Uterus (tissue), 4 donors: ENCODE data around the gene DUSP22. TPM values are rescaled to one million over a fixed set of nuclear protein-coding genes. Genes with fewer than 3 reads are reported as not detected.

ENCODE experiments used
- DNase-seq, 2 donors: peaks; one replicate each; pipeline ENCODE4 v3.0.0-alpha.2; 2019 to 2020
- H3K27ac ChIP-seq, 2 donors: fragments of 200-600 bp; sonication (generic); 1 replicate in 1 of 2; 2 replicates in 1 of 2; pipeline ENCODE4 v1.5.1; 2016 to 2018
- H3K27me3 ChIP-seq, 2 donors: fragments of 200-600 bp; sonication (generic); one replicate each; pipeline ENCODE4 v1.5.1; 2018 to 2019; ENCODE audit warnings: control low read depth in 1 of 2
- H3K36me3 ChIP-seq, 2 donors: fragments of 200-600 bp; sonication (generic); one replicate each; pipeline ENCODE4 v1.5.1; 2019; ENCODE audit warnings: control low read depth in 1 of 2
- H3K4me1 ChIP-seq, 2 donors: fragments of 200-600 bp; sonication (generic); one replicate each; pipeline ENCODE4 v1.5.1; 2018 to 2019; ENCODE audit warnings: control low read depth in 1 of 2
- H3K4me3 ChIP-seq, 2 donors: fragments of 200-600 bp; sonication (generic); 1 replicate in 1 of 2; 2 replicates in 1 of 2; pipeline ENCODE4 v1.5.1; 2018 to 2019; ENCODE audit warnings: mild to moderate bottlenecking in 1 of 2
- H3K9me3 ChIP-seq, 2 donors: fragments of 200-600 bp; sonication (generic); one replicate each; pipeline ENCODE4 v1.5.1; 2019; ENCODE audit warnings: control low read depth in 1 of 2
- POLR2A ChIP-seq, 2 donors: fragments of 450-650 bp; IDR thresholded peaks; one replicate each; pipeline ENCODE4 v1.6.1; 2016; ENCODE audit warnings: antibody characterized with exemption in 2 of 2, mild to moderate bottlenecking in 1 of 2, moderate library complexity in 1 of 2
- intact Hi-C: fragments of 100-400 bp; cut with DNase I; formaldehyde crosslinking; loops from one replicate; pipeline ENCODE4 v1.15.1; 2023; ENCODE audit warnings: low total_unique reads
- total RNA-seq, 4 donors: library from RNA; depleted of rRNA in 3 of 4; stranded (reverse); fragments of >200 nt in 3 of 4; gene quantifications; one replicate each; pipeline versions ENCODE4 v1.1.0 to v1.2.4, GENCODE V29; 2014 to 2023
- TF ChIP-seq, protein P1 (sequence below), 4 experiments: fragments of 200-600 bp in 2 of 4; fragments of 450-650 bp in 2 of 4; sonication (generic) in 2 of 4; IDR thresholded peaks; one replicate each; pipeline ENCODE4 v1.5.1; 2016 to 2019; ENCODE audit warnings: antibody characterized with exemption in 4 of 4, mild to moderate bottlenecking in 2 of 4, moderate library complexity in 1 of 4
- donor health status: DM: yes; HTN: yes; CAD: no.

Gene DUSP22
- total RNA-seq, 4 donors from 2014 or later, result 22.8 to 78.5 (median 46.0) TPM

GRCh38 chr6:343226-343935 is 51.1 kb downstream of the DUSP22 start:
- Histone ChIP-seq H3K27ac (no peak overlapping the region), H3K4me1 (no peaks in the 10 kb centered on the region), H3K9me3 (no peaks in the 10 kb centered on the region), H3K27me3 (no peaks in the 10 kb centered on the region), H3K36me3 (no peaks in the 10 kb centered on the region), H3K4me3 (no peak overlapping the region)
- no peak for DNase-seq
- no peak for TF ChIP-seq POLR2A (IDR thresholded peaks at IDR 0.05)
- TF ChIP-seq, protein P1, sequence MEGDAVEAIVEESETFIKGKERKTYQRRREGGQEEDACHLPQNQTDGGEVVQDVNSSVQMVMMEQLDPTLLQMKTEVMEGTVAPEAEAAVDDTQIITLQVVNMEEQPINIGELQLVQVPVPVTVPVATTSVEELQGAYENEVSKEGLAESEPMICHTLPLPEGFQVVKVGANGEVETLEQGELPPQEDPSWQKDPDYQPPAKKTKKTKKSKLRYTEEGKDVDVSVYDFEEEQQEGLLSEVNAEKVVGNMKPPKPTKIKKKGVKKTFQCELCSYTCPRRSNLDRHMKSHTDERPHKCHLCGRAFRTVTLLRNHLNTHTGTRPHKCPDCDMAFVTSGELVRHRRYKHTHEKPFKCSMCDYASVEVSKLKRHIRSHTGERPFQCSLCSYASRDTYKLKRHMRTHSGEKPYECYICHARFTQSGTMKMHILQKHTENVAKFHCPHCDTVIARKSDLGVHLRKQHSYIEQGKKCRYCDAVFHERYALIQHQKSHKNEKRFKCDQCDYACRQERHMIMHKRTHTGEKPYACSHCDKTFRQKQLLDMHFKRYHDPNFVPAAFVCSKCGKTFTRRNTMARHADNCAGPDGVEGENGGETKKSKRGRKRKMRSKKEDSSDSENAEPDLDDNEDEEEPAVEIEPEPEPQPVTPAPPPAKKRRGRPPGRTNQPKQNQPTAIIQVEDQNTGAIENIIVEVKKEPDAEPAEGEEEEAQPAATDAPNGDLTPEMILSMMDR (IDR thresholded peaks at IDR 0.05), result no peak
- intact Hi-C loops, result no loop called here

GRCh38 chr6:343960-344815 is 51.9 kb downstream of the DUSP22 start:
- intact Hi-C loops, result no loop called here

DNA sequence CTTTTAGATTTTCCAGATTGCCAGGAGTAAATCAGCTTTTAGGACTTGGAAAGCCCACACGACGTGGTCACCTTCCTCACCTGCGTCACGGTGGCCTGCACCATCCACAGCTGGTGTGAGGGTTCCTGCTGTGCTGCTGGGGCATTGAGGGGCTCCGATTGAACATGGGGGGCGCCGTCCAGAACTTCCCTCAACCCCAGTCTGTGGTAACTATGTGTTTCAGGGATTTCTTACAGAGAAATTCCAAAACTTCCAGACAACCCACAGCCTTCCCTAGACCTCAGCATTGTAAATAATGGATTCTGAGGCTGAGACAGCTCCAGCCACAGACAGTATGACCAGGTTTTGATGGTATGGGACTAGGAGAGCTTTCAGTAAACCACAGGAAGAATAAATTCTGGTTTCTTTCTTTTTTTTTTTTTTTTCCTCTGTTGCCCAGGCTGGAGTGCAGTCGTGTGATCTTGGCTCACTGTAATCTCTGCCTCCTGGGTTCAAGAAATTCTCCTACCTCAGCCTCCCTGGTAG is 52.6 kb downstream of the DUSP22 start:
- Histone ChIP-seq H3K27ac (no peak overlapping the region), H3K27me3 (no peaks in the 10 kb centered on the region), H3K4me1 (no peaks in the 10 kb centered on the region), H3K9me3 (no peaks in the 10 kb centered on the region), H3K4me3 (no peak overlapping the region), H3K36me3 (no peaks in the 10 kb centered on the region)
- intact Hi-C loops, result no loop called here
- TF ChIP-seq POLR2A (IDR thresholded peaks at IDR 0.05), result no peak
- TF ChIP-seq, protein P1 (IDR thresholded peaks at IDR 0.05), result no peak
- no peak for DNase-seq

More at GRCh38 chr6:343960-344815, 51.9 kb downstream of the DUSP22 start:
- Histone ChIP-seq H3K27ac (no peak overlapping the region), H3K4me1 (no peaks in the 10 kb centered on the region), H3K36me3 (no peaks in the 10 kb centered on the region), H3K27me3 (no peaks in the 10 kb centered on the region), H3K9me3 (no peaks in the 10 kb centered on the region), H3K4me3 (no peak overlapping the region)
- no peak for TF ChIP-seq POLR2A (IDR thresholded peaks at IDR 0.05)
- TF ChIP-seq, protein P1 (IDR thresholded peaks at IDR 0.05), result no peak
- no peak for DNase-seq

- H3K27me3 ChIP-seq, result no peaks in the 10 kb centered on the region
- H3K36me3 ChIP-seq, result no peaks in the 10 kb centered on the region
- no peak overlapping the region for H3K27ac ChIP-seq
- H3K4me1 ChIP-seq, result no peaks in the 10 kb centered on the region
- H3K4me3 ChIP-seq, result no peak overlapping the region
- TF ChIP-seq, protein P1 (IDR thresholded peaks at IDR 0.05), result no peak
- TF ChIP-seq POLR2A (IDR thresholded peaks at IDR 0.05), result no peak
- intact Hi-C loops, result no loop called here
- DNase-seq, result peak in 1 of 2 donors; percentile 60
- no peaks in the 10 kb centered on the region for H3K9me3 ChIP-seq
These were observed 53.6 kb downstream of the DUSP22 start for GRCh38 chr6:345747-346385.
